HEK293T (cell line): Measurements from ENCODE around the gene SLC66A1.

Source experiments
- ARNT ChIP-seq: fragments of 450-650 bp; IDR thresholded peaks from 2 replicates; pipeline ENCODE4 v1.6.1; 2017; ENCODE audit warnings: mild to moderate bottlenecking
- BHLHE40 ChIP-seq: fragments of 450-650 bp; IDR thresholded peaks from 2 replicates; pipeline ENCODE4 v1.6.1; 2016; ENCODE audit warnings: mild to moderate bottlenecking, moderate library complexity, borderline replicate concordance
- CTBP1 ChIP-seq: fragments of 450-650 bp; IDR thresholded peaks from 2 replicates; pipeline ENCODE4 v1.6.1; 2016; ENCODE audit warnings: borderline replicate concordance
- FOXA1 ChIP-seq: fragments of 450-650 bp; IDR thresholded peaks from 2 replicates; pipeline ENCODE4 v1.6.1; 2016; ENCODE audit warnings: mild to moderate bottlenecking
- FOXK2 ChIP-seq: fragments of 450-650 bp; IDR thresholded peaks from 2 replicates; pipeline ENCODE4 v1.6.1; 2016; ENCODE audit warnings: mild to moderate bottlenecking
- FOXM1 ChIP-seq: fragments of 450-650 bp; IDR thresholded peaks from 2 replicates; pipeline ENCODE4 v1.6.1; 2017; ENCODE audit warnings: mild to moderate bottlenecking, borderline replicate concordance
- HDGF ChIP-seq: fragments of 450-650 bp; IDR thresholded peaks from 2 replicates; pipeline ENCODE4 v1.6.1; 2017; ENCODE audit warnings: antibody characterized with exemption, borderline replicate concordance
- L3MBTL2 ChIP-seq: fragments of 450-650 bp; conservative IDR thresholded peaks from 2 replicates; pipeline ENCODE4 v1.6.1; 2016; ENCODE audit warnings: mild to moderate bottlenecking
- LEF1 ChIP-seq: fragments of 450-650 bp; IDR thresholded peaks from 2 replicates; pipeline ENCODE4 v1.6.1; 2017; ENCODE audit warnings: mild to moderate bottlenecking, borderline replicate concordance
- SP1 ChIP-seq: fragments of 450-650 bp; IDR thresholded peaks from 2 replicates; pipeline ENCODE4 v1.6.1; 2017
- SUZ12 ChIP-seq: fragments of 450-650 bp; IDR thresholded peaks from 2 replicates; pipeline ENCODE4 v1.6.1; 2016; ENCODE audit warnings: mild to moderate bottlenecking
- TARDBP ChIP-seq: fragments of 450-650 bp; IDR thresholded peaks from 2 replicates; pipeline ENCODE4 v1.6.1; 2016
- TF ChIP-seq, protein P1 (sequence below): fragments of 450-650 bp; IDR thresholded peaks from 2 replicates; pipeline ENCODE4 v1.6.1; 2016

DNA sequence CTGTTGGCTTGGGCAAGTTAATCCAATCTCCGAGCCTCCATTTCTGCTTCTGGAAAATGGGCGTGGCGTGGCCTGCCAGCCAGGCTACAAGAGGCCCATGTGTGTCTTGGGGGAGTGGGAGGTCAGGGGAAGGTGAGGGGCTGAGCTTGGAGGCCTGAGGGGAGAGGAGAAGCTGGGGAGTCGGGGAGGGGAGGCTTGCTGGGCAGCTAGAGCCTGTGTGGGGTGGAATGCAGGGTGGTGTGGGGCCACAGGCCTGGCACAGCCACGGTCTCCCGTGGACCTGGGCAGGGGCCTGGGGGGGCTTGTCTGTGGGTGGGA, 14.6 kb downstream of the SLC66A1 start:
- TF ChIP-seq TARDBP, result no peak
- no peak for TF ChIP-seq FOXK2
- no peak for TF ChIP-seq SP1
- TF ChIP-seq FOXM1, result no peak
- no peak for TF ChIP-seq ARNT
- no peak for TF ChIP-seq LEF1
- TF ChIP-seq CTBP1, result no peak
- no peak for TF ChIP-seq HDGF
- TF ChIP-seq, protein P1, sequence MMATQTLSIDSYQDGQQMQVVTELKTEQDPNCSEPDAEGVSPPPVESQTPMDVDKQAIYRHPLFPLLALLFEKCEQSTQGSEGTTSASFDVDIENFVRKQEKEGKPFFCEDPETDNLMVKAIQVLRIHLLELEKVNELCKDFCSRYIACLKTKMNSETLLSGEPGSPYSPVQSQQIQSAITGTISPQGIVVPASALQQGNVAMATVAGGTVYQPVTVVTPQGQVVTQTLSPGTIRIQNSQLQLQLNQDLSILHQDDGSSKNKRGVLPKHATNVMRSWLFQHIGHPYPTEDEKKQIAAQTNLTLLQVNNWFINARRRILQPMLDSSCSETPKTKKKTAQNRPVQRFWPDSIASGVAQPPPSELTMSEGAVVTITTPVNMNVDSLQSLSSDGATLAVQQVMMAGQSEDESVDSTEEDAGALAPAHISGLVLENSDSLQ, result no peak
- TF ChIP-seq FOXA1, result no peak
- no peak for TF ChIP-seq BHLHE40
- no peak for TF ChIP-seq SUZ12
- no peak for TF ChIP-seq L3MBTL2
